ENCODE results near the gene AFAP1L2.
"Not testable (repeated sequence)": the region's sequence is repeated elsewhere in the genome, so short reads cannot be mapped to it uniquely, and the experiment has no call there.

AFAP1L2 gene

GRCh38 chr10:114356751-114357514 lies 47.4 kb downstream of the AFAP1L2 start:
- DNase-seq = no peak

GRCh38 chr10:114356126-114356525 lies 48.2 kb downstream of the AFAP1L2 start:
- no peak for DNase-seq

GRCh38 chr10:114353383-114353782 lies 50.9 kb downstream of the AFAP1L2 start:
- DNase-seq = no peak

GRCh38 chr10:114352653-114353298 lies 51.5 kb downstream of the AFAP1L2 start:
- DNase-seq = peak; percentile 11

- DNase-seq = no peak
Observed at GRCh38 chr10:114350751-114351150, 53.6 kb downstream of the AFAP1L2 start.

- no peak for DNase-seq
Observed at GRCh38 chr10:114349522-114350215, 54.6 kb downstream of the AFAP1L2 start.

GRCh38 chr10:114349071-114349470 lies 55.2 kb downstream of the AFAP1L2 start:
- not testable (repeated sequence) for DNase-seq

GRCh38 chr10:114347791-114348190 lies 56.5 kb downstream of the AFAP1L2 start:
- no peak for DNase-seq

GRCh38 chr10:114347241-114347640 lies 57.1 kb downstream of the AFAP1L2 start:
- no peak for DNase-seq

GRCh38 chr10:114346176-114347031 lies 57.9 kb downstream of the AFAP1L2 start:
- DNase-seq = no peak

- no peak for DNase-seq
Observed at GRCh38 chr10:114345701-114346100, 58.6 kb downstream of the AFAP1L2 start.

- no peak for DNase-seq
Observed at GRCh38 chr10:114343623-114344505, 60.4 kb downstream of the AFAP1L2 start.

GRCh38 chr10:114342976-114343375 lies 61.3 kb downstream of the AFAP1L2 start:
- no peak for DNase-seq

GRCh38 chr10:114340816-114341215 lies 63.5 kb downstream of the AFAP1L2 start:
- DNase-seq = no peak

GRCh38 chr10:114337510-114338462 lies 66.5 kb downstream of the AFAP1L2 start:
- no peak for DNase-seq

GRCh38 chr10:114336823-114337509 lies 67.3 kb downstream of the AFAP1L2 start:
- no peak for DNase-seq

- no peak for DNase-seq
Observed at GRCh38 chr10:114335614-114336013, 68.7 kb downstream of the AFAP1L2 start.

GRCh38 chr10:114334301-114334700 lies 70.0 kb downstream of the AFAP1L2 start:
- no peak for DNase-seq

GRCh38 chr10:114333441-114333840 lies 70.9 kb downstream of the AFAP1L2 start:
- DNase-seq = not testable (repeated sequence)
